HG02678 (cell line): ENCODE data around the gene FOXJ3.

Experiments used
- ATAC-seq: cut with Tn5 transposase; IDR thresholded peaks from one replicate; pipeline ENCODE4 v1.9.1; 2021; ENCODE audit warnings: mild to moderate bottlenecking, moderate library complexity; ENCODE audit not compliant: unreplicated experiment

FOXJ3 gene

DNA sequence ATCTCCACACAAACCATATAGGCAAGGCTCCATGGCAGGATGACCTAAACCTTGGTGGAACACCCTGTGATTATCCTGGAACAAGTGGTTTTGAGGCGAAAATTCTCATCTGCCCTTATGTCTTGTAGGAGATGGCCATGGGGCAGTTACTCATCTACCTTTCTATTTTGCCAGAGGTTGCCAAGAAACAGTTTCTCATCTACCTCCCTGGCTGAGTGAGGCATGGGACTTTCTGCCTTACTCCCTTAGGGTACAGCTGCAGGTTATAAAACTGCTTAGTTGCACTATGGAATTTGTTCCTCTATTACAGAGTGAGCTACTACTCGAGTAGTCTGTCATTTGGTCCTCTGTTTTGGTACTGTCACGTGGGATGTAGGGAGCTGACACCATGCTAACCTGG, 139.2 kb downstream of the FOXJ3 start:
- ATAC-seq: no peak

DNA sequence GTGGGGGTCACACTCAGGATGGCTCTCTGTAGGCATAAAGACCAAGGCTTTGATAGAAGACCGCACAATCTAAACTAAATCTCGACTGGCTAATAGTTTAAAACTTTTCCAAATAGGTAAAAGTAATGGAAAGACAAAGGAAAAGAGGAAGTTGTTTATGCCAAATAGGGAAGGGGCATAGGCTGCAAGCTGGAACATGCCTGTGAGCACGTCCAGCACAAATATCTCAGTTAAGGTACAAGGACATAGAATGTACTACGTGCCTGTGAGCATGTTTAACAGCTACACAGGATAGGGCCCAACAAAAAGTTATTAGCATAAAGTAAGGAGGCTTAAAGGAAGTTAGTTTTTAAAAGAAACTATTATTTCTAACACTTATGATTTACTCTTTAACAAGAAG, 142.9 kb downstream of the FOXJ3 start:
- no peak for ATAC-seq

DNA sequence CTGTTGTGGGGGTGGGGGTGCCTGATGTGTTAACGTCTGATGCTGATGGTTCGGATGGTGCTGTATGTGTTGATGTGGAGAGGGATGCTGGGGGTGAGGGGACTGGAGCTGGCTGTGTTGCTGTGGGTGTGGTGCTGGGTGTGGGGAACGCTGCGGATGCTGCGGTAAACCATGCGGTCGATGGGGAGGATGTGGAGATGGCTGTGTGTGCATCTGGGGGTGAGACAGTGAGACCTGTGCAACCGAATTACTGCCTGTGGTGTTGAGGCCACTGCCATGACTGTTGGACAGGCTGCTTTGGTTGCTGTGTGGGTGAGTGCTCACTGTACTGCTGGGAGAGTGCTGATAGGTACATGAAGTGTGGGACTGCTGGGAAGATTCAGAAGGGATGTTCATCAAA, 143.7 kb downstream of the FOXJ3 start:
- ATAC-seq: no peak

DNA sequence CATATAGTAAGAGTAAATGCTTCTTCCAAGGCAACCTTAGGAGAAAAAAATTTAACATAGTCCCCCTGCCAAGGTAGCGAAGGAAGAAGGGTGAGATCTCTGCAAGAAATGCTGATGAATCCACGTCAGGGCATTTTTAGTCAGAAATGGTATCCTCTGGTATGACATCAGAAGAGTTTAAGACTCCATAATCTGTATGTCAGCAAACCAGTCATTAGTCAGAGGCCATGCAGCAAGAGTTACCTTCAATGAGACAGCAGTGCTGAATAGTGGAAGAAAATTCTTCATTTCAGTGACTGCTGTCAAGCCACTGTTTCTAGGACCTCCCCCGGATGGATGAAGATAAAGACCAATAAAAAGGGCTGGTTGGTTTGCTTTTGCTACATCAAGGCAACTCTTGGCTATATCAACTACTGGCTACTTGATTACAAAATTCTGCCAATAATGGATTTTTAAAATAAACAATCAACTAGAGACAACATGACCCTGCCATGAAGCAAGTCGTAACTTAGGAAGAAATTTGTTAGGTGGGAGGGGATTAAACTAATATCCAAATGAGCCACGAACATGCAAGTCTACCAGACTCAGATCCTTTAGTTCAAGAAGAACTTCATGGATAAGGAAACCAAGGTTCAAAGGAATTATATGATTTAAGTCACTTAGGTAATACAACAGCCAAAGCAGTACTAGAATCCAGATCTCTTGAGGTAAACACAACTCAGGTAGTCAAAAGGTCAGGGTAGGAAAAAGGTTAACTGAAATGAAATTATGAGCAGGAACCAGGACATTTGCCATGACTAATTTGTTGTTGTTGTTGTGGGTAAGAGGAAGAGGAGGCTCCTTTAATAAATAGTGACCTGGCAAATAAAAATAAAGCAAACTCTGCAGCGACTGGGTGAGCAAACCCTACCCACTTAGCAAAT, 144.8 kb downstream of the FOXJ3 start:
- ATAC-seq: no peak

DNA sequence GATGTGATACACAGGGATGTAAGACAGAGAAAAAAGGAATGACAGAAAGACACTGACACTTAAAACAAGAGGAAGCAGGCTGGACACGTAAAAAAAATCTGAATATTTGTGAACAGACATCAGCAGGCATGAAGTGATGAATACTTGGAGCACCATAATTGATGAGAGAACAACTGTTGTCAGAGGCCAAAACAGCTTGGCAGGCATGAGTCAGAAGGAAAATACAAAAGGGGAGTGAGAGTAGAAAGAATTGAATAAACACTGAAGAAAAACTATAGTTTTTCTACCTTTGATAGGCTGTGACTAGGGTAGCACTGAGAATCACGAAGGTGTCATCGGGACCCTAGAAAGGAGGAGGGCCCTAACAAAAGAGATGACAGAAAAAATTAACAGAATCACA, 148.9 kb downstream of the FOXJ3 start:
- no peak for ATAC-seq

DNA sequence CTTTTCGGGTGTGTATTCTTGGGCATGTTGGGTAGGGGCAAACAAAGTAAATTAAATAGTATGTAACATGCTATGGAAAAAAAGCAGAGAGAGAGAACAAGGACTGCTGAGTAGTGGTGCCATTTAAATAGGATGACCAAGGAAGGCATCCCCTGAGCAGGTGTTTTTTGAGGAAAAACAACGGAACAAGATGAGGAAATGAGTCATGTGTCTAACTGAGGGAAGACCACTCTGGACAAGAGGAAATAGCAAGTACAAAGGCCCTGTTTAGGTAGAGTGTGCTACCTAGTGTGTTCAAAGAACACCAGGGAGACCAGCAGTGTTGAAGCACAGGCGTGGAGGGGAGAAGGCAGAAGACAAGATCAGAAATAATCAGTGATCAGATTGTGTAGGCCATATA, 150.4 kb downstream of the FOXJ3 start:
- ATAC-seq: no peak

DNA sequence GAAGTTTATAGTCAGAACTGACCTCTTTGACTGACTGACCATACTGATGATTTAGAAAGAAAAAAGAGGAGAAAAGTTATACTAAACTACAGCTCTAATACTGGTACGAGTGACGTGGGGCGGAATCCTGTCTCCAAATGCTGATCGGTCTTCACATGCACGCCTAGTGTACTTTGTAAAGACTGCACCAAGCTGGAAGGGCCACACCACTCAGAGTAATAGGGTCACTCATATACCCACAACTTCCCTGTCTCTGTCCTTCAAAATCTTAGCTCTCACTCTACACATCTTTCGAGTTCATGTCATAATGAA, 151.1 kb downstream of the FOXJ3 start:
- ATAC-seq: no peak

DNA sequence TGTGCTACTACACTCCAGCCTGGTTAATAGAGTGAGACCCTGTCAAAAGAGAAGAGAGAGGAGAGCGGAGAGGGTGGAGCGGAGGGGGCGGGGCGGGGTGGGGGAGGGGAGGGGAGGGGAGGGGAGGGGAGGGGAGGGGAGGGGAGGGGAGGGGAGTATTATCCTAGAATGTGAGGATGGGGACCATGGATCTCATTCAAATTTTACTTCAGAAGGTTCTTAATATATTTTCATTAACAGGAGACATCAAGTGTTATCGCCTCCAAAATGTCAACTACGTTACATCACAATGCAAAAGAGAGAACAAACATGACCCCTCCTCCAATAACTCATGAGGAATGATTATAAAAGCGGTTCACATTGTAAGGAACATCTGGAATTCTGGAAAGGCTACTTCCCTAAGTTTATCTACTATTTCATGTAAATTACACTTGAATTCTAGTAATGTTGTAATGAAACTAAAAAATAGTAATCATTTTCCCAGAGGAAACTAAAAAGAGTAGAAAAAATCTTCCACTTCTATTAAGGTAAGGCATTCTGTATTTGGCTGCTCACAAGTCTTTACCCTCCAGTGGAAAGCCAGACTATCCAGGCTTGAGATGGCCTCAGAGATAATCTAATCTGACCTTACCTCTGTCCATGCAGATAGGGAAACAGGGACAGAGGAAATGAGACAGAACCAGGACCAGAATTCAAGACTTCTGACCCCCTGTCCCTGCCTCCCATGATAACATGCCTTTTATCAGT, 151.7 kb downstream of the FOXJ3 start:
- no peak for ATAC-seq

DNA sequence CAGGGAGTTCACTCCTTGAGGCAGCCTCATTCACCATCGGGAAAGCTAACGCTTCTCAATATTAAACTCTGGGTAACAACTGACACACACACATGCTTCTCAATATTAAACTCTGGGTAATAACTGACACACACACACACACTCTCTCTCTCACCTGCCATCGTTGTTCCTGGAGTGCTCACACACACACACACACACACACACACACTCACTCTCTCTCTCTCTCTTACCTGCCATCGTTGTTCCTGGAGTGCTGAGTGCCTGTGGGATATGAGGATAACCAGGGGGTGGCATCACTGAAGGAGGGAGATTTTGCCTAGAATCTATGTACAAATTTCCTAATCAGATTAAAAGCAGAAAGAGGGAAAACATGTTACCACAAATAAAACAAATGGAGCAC, 153.3 kb downstream of the FOXJ3 start:
- ATAC-seq: no peak

DNA sequence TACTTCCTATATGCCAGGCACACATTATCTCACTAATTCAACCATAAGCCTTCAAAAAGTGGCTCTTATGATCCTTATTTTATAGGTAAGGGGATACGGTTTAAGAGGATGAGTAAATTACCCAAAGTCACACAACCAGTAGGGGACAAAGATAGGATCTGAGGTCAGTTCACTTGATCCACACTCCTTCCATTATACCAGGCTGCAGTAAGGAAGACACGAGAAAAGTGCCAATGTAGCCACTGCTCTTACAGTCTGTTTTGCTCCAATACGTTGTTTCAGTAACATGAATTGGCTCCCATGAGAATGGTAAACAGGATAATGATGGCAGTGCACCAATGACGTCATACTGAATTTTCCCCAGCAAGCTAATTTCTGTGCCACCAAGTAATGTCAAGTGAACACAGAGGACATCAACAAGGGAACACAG, 155.1 kb downstream of the FOXJ3 start:
- ATAC-seq: no peak

DNA sequence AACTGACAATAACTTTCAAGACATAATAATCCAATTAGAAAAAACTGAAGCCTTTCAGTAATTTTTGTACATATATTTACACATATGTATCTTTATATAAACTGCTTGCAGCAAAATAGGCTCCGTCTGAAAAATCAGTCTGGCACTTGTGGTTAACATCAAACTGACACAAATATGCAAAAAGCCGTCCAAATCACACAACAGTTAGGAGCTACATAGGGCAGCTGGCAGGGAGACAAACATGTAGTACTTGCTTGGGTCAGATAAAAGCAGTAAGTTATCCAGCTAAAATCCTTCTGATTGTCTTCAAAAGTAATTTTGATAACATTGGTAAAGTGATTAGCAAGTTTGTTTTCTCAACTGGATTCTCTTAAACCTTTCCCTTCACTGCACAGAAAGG, 155.8 kb downstream of the FOXJ3 start:
- ATAC-seq: no peak

DNA sequence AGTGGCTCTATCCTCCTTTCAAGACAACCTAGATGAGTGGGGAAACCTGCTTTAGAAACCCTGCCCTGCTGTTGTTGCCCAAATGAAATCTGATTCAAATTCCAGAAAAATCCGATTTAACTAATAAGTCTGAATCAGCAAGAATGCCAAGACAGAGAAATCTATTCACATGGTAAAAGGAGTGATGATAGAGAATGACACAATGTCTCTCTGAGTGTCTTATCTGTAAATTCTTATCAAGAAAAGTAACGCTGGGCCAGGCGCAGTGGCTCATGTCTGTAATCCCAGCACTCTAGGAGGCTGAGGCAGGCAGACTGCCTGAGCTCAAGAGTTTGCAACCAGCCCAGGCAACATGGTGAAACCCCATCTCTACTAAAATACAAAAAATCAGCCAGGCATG, 156.8 kb downstream of the FOXJ3 start:
- no peak for ATAC-seq

DNA sequence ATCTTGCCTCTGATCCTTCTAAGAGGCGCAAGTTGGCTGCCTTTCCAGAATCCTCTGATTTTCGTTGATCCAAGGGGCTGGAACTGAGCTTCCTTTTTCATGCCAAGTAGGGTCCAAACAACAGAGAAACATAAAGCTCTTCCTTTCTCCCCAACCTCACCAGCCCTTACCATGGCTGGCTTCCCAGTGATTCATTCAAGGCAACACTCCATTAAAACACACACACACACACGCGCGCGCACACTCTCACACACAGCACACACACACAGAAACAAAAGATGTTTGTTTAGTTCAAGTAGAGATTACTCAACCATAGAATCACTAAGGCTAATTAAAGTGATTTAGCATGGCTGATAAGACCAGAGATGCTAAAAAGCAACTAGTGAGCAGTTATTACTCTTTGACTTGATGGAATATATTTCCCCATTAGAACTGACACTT, 157.5 kb downstream of the FOXJ3 start:
- no peak for ATAC-seq

DNA sequence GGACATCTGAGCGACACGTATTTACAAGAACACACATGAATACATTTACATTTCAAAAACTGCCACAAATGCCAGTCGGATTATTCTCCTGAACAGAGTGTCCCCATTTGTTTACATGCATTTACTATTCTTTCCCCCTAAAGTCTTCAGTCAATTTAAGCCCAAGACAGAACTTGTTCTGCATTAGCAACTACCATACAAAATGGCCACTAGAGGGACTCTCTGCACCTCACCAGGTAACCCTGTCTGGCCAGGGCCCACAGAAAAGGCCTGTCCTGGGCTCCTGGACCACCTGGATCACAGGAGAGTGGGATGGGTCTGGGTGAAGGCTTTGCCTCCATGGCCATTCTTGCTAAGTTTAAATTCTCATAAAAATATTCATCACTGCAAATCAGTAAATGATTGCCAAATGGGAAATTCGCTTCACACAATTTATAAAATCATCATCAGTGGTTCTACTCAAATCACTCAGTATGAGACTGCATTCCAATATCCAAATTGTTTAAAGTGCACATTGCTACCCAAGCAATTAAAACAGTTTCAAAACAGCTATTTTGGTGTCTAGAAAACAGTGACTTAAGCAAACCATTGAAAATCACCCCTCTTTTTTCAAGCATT, 158.0 kb downstream of the FOXJ3 start:
- no peak for ATAC-seq

DNA sequence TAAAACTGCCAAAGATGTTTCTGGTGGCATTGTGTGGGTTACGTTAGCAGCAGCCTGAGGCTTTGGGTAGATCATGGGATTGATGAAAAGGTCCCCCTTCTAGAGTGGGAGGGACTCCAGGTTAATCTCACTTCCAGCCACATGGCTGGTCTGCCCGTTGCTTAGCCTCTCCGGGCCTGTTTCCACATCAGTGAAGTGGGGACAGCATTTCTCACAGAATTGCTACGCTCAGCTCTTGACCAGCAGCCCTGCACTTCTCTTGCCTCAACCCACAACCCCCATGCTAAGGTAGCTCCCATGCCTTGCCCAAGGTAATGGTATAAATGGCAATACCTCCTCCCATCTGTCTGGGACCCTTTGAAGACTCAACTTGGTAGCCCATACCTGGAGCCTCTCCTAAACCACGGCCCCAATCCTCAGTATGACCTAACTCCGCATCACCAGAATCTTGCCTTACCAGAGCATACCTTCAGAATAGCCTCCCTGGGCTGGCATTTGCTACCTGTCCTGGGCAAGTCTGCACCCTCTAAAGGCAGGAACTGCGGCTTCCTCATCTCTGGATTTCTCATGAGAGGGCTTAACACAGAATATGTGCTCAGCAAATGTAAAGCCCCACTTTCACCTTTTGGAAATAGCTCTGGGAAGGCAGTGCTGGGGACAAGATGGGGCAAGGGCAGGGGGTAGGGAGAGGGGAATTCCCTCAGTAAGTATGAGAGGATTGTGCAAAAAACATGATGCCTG, 159.6 kb downstream of the FOXJ3 start:
- no peak for ATAC-seq

DNA sequence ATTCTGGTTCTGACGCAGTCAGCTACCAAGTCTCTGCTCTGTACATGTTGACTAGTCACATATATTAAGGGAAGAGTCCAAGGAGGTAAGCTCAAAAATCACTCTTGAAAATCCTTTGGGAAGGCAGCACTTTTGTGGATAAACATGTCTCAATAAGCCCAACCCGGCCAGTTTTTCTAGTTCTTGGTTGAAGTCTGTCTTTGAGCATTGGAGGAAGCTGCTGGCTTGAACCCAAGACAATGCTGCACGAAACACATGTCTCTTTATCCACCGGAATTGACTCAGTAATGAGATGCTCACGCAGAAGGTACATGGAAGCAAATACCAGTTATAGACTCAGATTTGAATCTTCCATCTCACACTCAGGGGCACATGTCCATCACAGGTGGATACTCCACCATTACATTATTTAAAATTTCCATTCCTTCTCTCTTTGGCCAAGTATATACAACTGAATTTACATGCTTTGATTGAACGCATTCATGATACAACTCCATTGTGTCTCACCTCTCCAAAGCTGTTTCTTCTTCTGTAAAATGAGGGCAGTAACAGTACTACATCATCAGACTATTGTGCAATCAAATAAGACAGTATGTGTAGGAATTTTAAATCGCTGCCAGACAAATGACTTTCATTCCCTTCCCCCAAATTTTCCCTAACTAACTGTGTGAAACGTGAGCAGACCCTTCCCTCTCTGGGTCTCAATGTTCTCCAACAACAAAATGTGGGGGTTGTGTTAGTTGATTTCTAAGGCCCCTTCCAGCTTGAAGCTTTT, 160.9 kb downstream of the FOXJ3 start:
- ATAC-seq: no peak

DNA sequence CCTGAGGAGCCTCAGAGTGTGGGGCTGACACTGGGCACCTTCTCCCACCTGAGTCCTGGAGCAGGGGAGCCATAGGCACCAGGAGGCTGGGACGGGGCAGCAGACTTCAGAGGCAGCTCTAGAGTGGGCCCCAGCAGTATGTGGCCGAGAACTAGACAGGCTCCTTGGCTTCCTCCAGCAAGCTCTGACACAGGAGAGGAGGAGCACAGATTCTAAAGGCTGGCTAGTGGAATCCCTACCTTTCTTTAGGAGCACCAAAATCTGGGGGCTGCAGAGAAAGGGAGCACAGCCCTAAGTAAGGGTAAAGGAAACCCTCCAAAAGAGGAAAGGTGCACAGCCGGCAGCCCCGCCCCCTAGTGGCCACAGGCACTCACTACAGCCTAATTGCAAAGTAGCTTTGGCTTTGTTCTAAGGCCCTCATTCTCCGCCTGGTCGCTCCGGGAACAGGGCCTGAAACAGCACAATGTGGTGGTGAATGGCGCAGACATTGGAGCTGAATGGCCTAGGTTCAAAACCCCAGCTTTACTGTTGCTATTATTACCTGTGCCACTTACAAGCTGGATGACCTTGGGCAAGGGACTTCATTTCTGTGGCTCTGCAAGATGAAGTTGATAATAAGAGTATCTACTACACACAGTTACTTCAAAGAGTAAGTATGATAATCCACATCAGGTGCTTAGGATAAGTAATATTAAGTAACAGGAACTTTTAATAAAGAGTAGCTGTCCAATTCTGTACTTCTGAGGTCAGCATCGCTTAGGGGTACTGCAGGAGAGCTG, 161.7 kb downstream of the FOXJ3 start:
- ATAC-seq: no peak

DNA sequence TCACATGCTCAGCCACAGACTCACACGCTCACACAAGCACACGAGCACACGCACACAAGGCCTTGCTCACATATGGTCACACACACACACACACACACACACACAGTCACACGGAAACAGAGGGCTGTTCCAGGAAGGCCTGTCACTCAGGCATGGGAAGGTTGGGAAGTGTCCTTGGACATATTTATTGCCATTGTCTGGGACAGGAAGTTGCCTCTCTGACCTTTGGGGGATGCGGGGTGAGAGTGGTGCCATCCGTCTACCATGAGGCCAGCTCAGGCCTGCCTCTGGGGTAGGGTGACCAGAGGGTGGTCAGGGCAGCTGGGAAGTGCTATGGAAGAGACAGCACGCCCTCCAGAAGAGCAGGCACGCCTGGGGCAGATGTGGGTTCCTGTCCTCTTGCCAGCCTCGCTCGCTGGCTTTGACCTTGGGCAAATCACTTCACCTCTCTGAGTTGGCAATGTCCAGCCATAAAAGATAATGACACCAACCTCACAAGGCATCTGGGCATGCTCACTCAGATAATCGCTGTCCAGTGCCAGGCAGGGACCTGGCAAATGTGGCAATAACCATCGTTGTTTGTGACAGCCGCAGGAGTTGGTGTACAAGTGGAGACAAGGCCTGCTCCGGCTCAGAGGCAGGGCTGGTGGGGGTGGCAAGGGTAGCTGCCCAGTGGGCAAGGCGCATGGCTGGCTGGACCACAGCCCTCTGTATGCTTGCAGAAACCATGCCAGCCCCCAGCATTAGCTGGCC, 162.5 kb downstream of the FOXJ3 start:
- ATAC-seq: no peak

DNA sequence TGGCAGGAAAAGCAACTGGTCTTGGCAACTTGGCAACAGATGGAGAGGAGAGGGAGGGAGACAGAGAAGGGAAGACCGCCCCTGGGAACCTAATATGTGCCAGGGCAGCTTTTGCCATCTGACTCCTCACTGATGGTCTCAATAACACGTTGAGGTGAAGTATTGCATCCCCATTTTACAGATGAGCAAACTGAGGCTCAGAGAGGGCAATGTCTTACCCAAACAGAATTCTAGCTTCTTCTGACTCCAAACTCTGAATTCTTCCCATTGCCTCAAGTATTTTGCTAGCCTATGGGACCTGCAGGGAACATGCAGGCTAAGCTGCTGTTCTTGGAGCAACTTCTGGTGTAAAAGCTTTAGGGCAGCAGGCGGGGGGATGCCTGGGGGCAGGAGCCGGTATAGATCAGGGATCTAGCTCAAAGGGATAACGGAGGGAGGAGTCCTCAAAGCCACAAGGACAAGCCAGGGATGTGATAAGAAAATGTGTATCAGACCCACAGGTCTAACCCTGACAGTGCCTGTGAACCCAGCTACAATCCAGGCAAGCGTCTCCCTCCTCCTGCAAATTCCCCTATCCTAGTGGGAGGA, 163.3 kb downstream of the FOXJ3 start:
- no peak for ATAC-seq
